ENCODE measurements around the gene ERLEC1.

DNA sequence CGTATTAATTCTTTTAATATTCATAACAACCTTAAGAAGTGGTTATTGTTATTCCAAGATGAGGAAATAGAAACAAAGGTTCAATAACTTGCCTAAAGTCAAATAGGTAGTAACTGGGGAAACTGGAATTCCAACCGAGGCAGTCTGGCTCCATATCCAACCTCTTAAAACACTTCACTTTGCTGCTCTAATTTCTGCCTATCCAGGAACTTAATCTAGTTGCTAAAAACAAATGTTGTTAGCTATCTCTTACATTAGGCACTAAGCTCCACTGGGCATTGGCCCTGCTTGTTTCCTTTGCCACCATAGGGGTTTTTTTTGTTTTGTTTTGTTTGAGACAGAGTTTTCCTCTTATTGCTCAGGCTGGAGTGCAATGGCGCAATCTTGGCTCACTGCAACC, 24.8 kb downstream of the ERLEC1 start:
- TF ChIP-seq, protein P1, sequence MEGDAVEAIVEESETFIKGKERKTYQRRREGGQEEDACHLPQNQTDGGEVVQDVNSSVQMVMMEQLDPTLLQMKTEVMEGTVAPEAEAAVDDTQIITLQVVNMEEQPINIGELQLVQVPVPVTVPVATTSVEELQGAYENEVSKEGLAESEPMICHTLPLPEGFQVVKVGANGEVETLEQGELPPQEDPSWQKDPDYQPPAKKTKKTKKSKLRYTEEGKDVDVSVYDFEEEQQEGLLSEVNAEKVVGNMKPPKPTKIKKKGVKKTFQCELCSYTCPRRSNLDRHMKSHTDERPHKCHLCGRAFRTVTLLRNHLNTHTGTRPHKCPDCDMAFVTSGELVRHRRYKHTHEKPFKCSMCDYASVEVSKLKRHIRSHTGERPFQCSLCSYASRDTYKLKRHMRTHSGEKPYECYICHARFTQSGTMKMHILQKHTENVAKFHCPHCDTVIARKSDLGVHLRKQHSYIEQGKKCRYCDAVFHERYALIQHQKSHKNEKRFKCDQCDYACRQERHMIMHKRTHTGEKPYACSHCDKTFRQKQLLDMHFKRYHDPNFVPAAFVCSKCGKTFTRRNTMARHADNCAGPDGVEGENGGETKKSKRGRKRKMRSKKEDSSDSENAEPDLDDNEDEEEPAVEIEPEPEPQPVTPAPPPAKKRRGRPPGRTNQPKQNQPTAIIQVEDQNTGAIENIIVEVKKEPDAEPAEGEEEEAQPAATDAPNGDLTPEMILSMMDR (conservative IDR thresholded peaks at IDR 0.05; ENCODE audit: low read length): no peak
- TF ChIP-seq EZH2phosphoT487 (IDR thresholded peaks at IDR 0.05; ENCODE audit: borderline replicate concordance): no peak

All from Loucy (cell line).